GM23338 (cell line): ENCODE measurements around the gene CD58. TPM values are rescaled to one million over a fixed set of nuclear protein-coding genes. Genes with fewer than 3 reads are reported as not detected.

ENCODE experiments used
- microRNA counts: library from miRNA; unstranded; fragments of <30 nt; microRNA quantifications from one replicate; lab custom pipeline; 2017
- microRNA-seq: library from miRNA; unstranded; fragments of <30 nt; microRNA quantifications from one replicate; pipeline ENCODE4, GENCODE V29; 2017
- polyA plus RNA-seq: library from polyadenylated mRNA; unstranded; fragments of >200 nt; fragmentation: Nextera tagmentation; extraction: Ambion mirVana; gene quantifications from 2 replicates; pipeline ENCODE4 v1.2.1, GENCODE V29; 2016
- small RNA-seq: library from RNA; depleted of rRNA; stranded (forward); fragments of <200 nt; gene quantifications from one replicate; pipeline ENCODE3, GENCODE V24; 2014; ENCODE audit warnings: low replicate concordance
- total RNA-seq: library from RNA; depleted of rRNA; stranded (reverse); fragments of >200 nt; shearing (Covaris generic); gene quantifications from 2 replicates; pipeline ENCODE4 v1.2.3, GENCODE V29; 2014; rRNA removed

Gene CD58
- total and polyA plus RNA-seq, 2 experiments from 2014 or later, result 9.2 to 12.5 TPM

MicroRNA genes within 50 kb of the gene (microRNA counts, 767-probe panel; counts per million panel counts)
- not detected for microRNA hsa-miR-548ac (lab: Ali Mortazavi, UCI)

Small RNA genes lying within 50 kb of the gene (microRNA-seq; reads per million reads assigned to microRNA genes)
- gene MIR548AC, result not detected

Small RNA genes lying within 50 kb of the gene (small RNA-seq; reads per million reads assigned to genes)
- not detected for gene MIR548AC

Other genes starting within 250 kb of the CD58 start
- 174 and 202 TPM in 2 replicates for gene ATP1A1, start 197.8 kb downstream of the CD58 start, total RNA-seq
- gene ATP1A1, start 197.8 kb downstream of the CD58 start, polyA plus RNA-seq, result 114 and 117 TPM in 2 replicates
- gene IGSF3, start 96.7 kb upstream of the CD58 start, total RNA-seq, result 32.9 and 37.8 TPM in 2 replicates
- 7.3 and 8.3 TPM in 2 replicates for gene IGSF3, start 96.7 kb upstream of the CD58 start, polyA plus RNA-seq
- gene CD2, start 183.4 kb upstream of the CD58 start, total RNA-seq, result not detected in 2 replicates
- not detected in 2 replicates for gene CD2, start 183.4 kb upstream of the CD58 start, polyA plus RNA-seq